Parathyroid adenoma (tissue), 2 donors: ENCODE data around the gene AKR1C3.

Source experiments
- H2AFZ ChIP-seq: fragments of 300-600 bp; sonication (generic); one replicate; pipeline ENCODE4 v1.7.0; 2017; ENCODE audit warnings: antibody characterized with exemption, mild to moderate bottlenecking
- H3K27ac ChIP-seq: fragments of 300-600 bp; sonication (generic); one replicate; pipeline ENCODE4 v1.7.0; 2017
- H3K27me3 ChIP-seq: fragments of 300-600 bp; sonication (generic); one replicate; pipeline ENCODE4 v1.7.0; 2017; ENCODE audit warnings: low read length; ENCODE audit not compliant: control insufficient read depth, insufficient read depth
- H3K36me3 ChIP-seq: fragments of 300-600 bp; sonication (generic); one replicate; pipeline ENCODE4 v1.7.0; 2017; ENCODE audit warnings: low read length; ENCODE audit not compliant: control insufficient read depth, insufficient read depth
- H3K4me1 ChIP-seq: fragments of 300-600 bp; sonication (generic); one replicate; pipeline ENCODE4 v1.7.0; 2017; ENCODE audit warnings: control low read depth
- H3K4me2 ChIP-seq: fragments of 300-600 bp; sonication (generic); one replicate; pipeline ENCODE4 v1.7.0; 2017; ENCODE audit warnings: low read length
- H3K4me3 ChIP-seq: fragments of 300-600 bp; sonication (generic); one replicate; pipeline ENCODE4 v1.7.0; 2017; ENCODE audit warnings: low read depth, low read length
- H3K79me2 ChIP-seq: fragments of 300-600 bp; sonication (generic); one replicate; pipeline ENCODE4 v1.7.0; 2017; ENCODE audit warnings: control low read depth
- H3K9ac ChIP-seq: fragments of 300-600 bp; sonication (generic); one replicate; pipeline ENCODE4 v1.7.0; 2017; ENCODE audit warnings: mild to moderate bottlenecking
- H3K9me3 ChIP-seq: fragments of 300-600 bp; sonication (generic); one replicate; pipeline ENCODE4 v1.7.0; 2017; ENCODE audit warnings: low read length; ENCODE audit not compliant: control insufficient read depth
- TF ChIP-seq, protein P1 (sequence below): fragments of 300-600 bp; sonication (generic); IDR thresholded peaks from one replicate; pipeline ENCODE4 v1.7.0; 2017; ENCODE audit warnings: antibody characterized with exemption, mild to moderate bottlenecking
- donor health status: primary hyperparathyroidism.

The AKR1C3 gene

DNA sequence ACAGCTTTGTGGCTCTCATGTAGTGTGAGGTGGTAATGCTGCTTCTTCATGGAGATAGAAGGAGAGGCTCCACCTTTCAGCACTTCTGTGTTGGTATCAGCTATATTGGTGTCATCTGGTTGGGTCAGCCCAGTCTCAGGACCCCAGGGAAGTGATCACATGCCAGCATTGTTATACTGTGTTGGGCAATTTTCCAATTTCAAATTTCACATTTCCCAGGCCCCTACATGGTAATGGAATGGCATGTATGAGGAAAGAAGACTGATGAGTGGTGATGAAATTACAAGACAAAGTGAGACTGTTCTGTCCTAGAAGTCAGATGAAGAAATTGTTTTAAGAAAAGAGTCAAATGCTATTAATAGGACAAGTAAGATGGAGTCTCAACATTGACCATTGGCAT, 3.7 kb upstream of the AKR1C3 start:
- H3K9ac ChIP-seq: no peak overlapping the region
- H3K36me3 ChIP-seq: no peaks in the 10 kb centered on the region
- no peaks in the 10 kb centered on the region for H3K79me2 ChIP-seq
- H3K27ac ChIP-seq: no peak overlapping the region
- H3K9me3 ChIP-seq: no peaks in the 10 kb centered on the region
- H3K4me1 ChIP-seq: no peaks in the 10 kb centered on the region
- no peak overlapping the region for H3K4me2 ChIP-seq
- TF ChIP-seq, protein P1, sequence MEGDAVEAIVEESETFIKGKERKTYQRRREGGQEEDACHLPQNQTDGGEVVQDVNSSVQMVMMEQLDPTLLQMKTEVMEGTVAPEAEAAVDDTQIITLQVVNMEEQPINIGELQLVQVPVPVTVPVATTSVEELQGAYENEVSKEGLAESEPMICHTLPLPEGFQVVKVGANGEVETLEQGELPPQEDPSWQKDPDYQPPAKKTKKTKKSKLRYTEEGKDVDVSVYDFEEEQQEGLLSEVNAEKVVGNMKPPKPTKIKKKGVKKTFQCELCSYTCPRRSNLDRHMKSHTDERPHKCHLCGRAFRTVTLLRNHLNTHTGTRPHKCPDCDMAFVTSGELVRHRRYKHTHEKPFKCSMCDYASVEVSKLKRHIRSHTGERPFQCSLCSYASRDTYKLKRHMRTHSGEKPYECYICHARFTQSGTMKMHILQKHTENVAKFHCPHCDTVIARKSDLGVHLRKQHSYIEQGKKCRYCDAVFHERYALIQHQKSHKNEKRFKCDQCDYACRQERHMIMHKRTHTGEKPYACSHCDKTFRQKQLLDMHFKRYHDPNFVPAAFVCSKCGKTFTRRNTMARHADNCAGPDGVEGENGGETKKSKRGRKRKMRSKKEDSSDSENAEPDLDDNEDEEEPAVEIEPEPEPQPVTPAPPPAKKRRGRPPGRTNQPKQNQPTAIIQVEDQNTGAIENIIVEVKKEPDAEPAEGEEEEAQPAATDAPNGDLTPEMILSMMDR: no peak
- H3K4me3 ChIP-seq: no peak overlapping the region
- no peaks in the 10 kb centered on the region for H3K27me3 ChIP-seq
- H2AFZ ChIP-seq: no peak overlapping the region

DNA sequence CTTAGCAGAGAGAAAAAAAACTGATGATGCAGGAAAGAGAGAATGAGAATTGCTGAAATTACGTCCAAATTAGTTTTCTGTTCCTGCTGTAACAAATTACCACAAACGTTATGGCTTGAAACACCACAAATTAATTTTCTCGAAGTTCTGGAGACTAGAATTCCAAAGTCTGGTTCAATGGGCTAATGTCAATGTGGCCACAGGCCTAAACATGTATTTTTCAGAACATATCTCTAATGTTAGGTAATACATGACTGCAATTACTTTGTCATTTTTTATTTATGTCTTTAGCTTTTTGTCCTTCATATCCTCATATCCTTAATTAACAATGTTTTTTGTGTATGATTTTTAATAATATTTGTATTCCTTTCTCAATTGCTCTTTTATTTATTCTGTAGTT, 3.0 kb upstream of the AKR1C3 start:
- no peaks in the 10 kb centered on the region for H3K79me2 ChIP-seq
- TF ChIP-seq, protein P1: no peak
- H3K27me3 ChIP-seq: no peaks in the 10 kb centered on the region
- H3K4me3 ChIP-seq: no peak overlapping the region
- no peak overlapping the region for H3K4me2 ChIP-seq
- H3K27ac ChIP-seq: no peak overlapping the region
- no peak overlapping the region for H3K9ac ChIP-seq
- H2AFZ ChIP-seq: no peak overlapping the region
- no peaks in the 10 kb centered on the region for H3K9me3 ChIP-seq
- no peaks in the 10 kb centered on the region for H3K4me1 ChIP-seq
- no peaks in the 10 kb centered on the region for H3K36me3 ChIP-seq

DNA sequence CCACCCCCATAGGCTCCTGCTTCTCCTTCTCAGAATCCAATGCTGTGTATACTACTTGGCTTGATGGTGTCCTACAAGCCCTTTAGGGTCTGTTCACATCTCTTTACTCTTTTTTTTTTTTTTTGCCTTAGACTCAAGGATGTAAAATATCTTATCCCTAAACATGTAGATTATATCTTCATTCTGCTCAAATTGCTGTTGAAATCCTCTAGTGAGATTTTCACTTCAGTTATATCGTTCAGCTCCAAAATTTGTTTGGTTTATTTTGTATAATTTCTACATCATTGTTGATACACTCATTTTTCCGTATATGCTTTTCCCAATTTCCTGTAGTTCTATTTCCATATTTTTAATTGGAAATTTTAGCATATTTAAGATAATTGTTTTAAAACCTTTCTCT, 1.8 kb upstream of the AKR1C3 start:
- no peaks in the 10 kb centered on the region for H3K27me3 ChIP-seq
- H3K36me3 ChIP-seq: no peaks in the 10 kb centered on the region
- H3K9me3 ChIP-seq: no peaks in the 10 kb centered on the region
- H3K9ac ChIP-seq: no peak overlapping the region
- no peak overlapping the region for H3K4me2 ChIP-seq
- no peaks in the 10 kb centered on the region for H3K79me2 ChIP-seq
- H2AFZ ChIP-seq: no peak overlapping the region
- no peak overlapping the region for H3K4me3 ChIP-seq
- no peaks in the 10 kb centered on the region for H3K4me1 ChIP-seq
- no peak overlapping the region for H3K27ac ChIP-seq
- TF ChIP-seq, protein P1: no peak

DNA sequence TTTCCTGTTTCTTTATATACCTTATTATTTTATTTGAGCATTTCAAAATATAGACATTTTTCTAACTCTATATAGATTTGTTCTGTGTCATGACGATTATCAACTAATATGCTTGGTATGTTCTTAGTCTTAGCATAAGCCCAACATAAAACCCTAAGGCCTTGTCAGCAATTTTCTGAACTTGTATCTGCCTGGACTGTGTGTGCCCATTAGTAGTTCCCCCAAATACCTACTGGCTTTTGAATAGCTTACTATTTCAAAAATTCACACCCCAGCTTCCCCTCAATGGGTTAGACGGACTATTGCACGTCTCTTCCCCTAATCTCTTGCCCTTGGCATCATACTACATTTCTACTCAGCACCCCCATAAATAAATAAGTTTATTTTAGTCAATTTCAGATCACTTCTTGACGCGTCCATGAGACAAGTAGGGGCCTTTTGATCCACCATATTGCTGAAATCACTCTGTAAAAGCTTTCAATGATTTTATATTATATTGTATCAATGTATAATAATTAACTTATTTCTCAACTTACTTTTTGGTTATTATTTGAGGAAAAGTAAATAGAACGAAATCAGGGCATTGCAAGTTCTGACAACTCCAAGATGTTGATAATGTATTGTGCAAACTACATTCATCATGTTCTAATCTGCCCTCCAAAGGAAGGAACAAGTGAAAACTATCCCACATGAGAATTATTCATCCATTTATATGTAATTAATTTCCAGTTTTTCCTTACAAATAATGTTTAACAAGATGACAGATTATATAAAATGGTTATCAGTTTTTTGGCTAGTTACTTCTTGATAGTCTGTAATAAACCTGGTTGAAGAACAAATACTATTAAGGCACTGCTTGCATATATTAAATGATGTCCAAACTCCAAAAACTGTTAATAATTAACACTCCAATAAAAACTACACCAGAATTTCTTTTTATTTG, 1.1 kb upstream of the AKR1C3 start:
- Histone ChIP-seq H3K79me2 (no peaks in the 10 kb centered on the region), H3K9me3 (no peaks in the 10 kb centered on the region), H3K9ac (no peak overlapping the region), H3K4me2 (no peak overlapping the region), H3K27ac (no peak overlapping the region), H3K4me3 (no peak overlapping the region), H3K27me3 (no peaks in the 10 kb centered on the region), H2AFZ (no peak overlapping the region), H3K4me1 (no peaks in the 10 kb centered on the region), H3K36me3 (no peaks in the 10 kb centered on the region)
- TF ChIP-seq, protein P1: no peak

DNA sequence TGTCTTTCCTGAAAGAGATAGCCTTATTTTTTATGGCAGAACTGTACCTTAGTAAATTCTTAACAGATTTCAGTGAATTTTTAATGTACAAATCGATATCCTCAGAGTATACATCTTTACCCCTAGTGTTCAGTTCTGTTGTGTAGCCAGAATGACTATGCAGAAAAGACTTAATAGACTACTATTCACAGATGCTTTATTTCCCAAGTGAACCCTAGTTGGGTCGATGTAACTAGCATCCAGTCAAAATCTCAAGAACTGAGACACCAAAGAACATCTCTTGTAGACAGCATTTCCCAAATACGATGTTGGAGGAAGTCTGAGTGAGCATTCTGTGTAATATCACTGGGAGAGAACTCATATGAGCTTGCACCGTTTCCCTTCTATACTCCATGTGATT, 1.5 kb downstream of the AKR1C3 start:
- Histone ChIP-seq H2AFZ (no peak overlapping the region), H3K36me3 (no peaks in the 10 kb centered on the region), H3K27me3 (no peaks in the 10 kb centered on the region), H3K9ac (no peak overlapping the region), H3K4me3 (peak overlapping the region; percentile 57), H3K4me2 (no peak overlapping the region), H3K4me1 (no peaks in the 10 kb centered on the region), H3K79me2 (no peaks in the 10 kb centered on the region), H3K27ac (no peak overlapping the region), H3K9me3 (no peaks in the 10 kb centered on the region)
- TF ChIP-seq, protein P1: no peak
